CD4-positive, alpha-beta T cell treated with Interleukin-17A for 1 hour (primary cell): ENCODE measurements around the gene GLE1.

Experiments used
- DNase-seq: peaks from one replicate; pipeline ENCODE4 v3.0.0-alpha.2; 2020

The GLE1 gene

GRCh38 chr9:128504485-128505413, at the start of gene GLE1:
Gene GLE1, plus strand, starts transcription at chr9:128504719. Its CDS starts 87 bp downstream, at chr9:128504806.
- DNase-seq: peak; percentile 95

GRCh38 chr9:128454991-128455390, 49.5 kb upstream of the GLE1 start:
- DNase-seq: no peak

GRCh38 chr9:128455849-128456612, 48.5 kb upstream of the GLE1 start, which contains the start of gene ODF2:
Gene ODF2, plus strand, starts transcription at chr9:128456006. Its CDS starts 86 bp downstream, at chr9:128456092.
- peak; percentile 98 for DNase-seq

GRCh38 chr9:128456613-128457061, 47.9 kb upstream of the GLE1 start:
- DNase-seq: peak; percentile 78

GRCh38 chr9:128457207-128457606, 47.3 kb upstream of the GLE1 start:
- DNase-seq: no peak

- no peak for DNase-seq
These were observed 45.5 kb upstream of the GLE1 start for GRCh38 chr9:128459011-128459410.

GRCh38 chr9:128469070-128469469, 35.4 kb upstream of the GLE1 start:
- no peak for DNase-seq

- DNase-seq: no peak
These were observed 34.0 kb upstream of the GLE1 start for GRCh38 chr9:128470560-128470959.

GRCh38 chr9:128473104-128473503, 31.4 kb upstream of the GLE1 start:
- DNase-seq: no peak

GRCh38 chr9:128475867-128476266, 28.7 kb upstream of the GLE1 start:
- DNase-seq: no peak

- no peak for DNase-seq
These were observed 25.3 kb upstream of the GLE1 start for GRCh38 chr9:128479262-128479661.

GRCh38 chr9:128481561-128481960, 23.0 kb upstream of the GLE1 start:
- DNase-seq: no peak

GRCh38 chr9:128482186-128482585, 22.3 kb upstream of the GLE1 start:
- no peak for DNase-seq

GRCh38 chr9:128484686-128485413, 19.7 kb upstream of the GLE1 start:
- no peak for DNase-seq

- DNase-seq: no peak
These were observed 19.1 kb upstream of the GLE1 start for GRCh38 chr9:128485414-128485855.

- DNase-seq: no peak
These were observed 18.3 kb upstream of the GLE1 start for GRCh38 chr9:128486201-128486600.

GRCh38 chr9:128493424-128493823, 11.1 kb upstream of the GLE1 start:
- DNase-seq: no peak

- DNase-seq: no peak
These were observed 10.3 kb upstream of the GLE1 start for GRCh38 chr9:128494108-128494745.

GRCh38 chr9:128494746-128495129, 9.8 kb upstream of the GLE1 start:
- DNase-seq: no peak

- no peak for DNase-seq
These were observed 9.2 kb upstream of the GLE1 start for GRCh38 chr9:128495296-128495695.

- DNase-seq: no peak
These were observed 8.6 kb upstream of the GLE1 start for GRCh38 chr9:128495804-128496417.
